OCI-LY7 (cell line): ENCODE measurements around the gene FAM120A.

Experiments used
- EZH2phosphoT487 ChIP-seq: fragments of 200-600 bp; sonication (generic); IDR thresholded peaks from 2 replicates; pipeline ENCODE4 v1.6.1; 2018; ENCODE audit warnings: low read depth, borderline replicate concordance, mild to moderate bottlenecking, mixed run types, antibody characterized with exemption, low read length, moderate library complexity, mixed read lengths
- TF ChIP-seq, protein P1 (sequence below): fragments of 200-600 bp; sonication (generic); conservative IDR thresholded peaks from 2 replicates; pipeline ENCODE4 v1.5.1; 2014; ENCODE audit warnings: mild to moderate bottlenecking, antibody characterized with exemption, low read length, moderate library complexity, mixed read lengths

DNA sequence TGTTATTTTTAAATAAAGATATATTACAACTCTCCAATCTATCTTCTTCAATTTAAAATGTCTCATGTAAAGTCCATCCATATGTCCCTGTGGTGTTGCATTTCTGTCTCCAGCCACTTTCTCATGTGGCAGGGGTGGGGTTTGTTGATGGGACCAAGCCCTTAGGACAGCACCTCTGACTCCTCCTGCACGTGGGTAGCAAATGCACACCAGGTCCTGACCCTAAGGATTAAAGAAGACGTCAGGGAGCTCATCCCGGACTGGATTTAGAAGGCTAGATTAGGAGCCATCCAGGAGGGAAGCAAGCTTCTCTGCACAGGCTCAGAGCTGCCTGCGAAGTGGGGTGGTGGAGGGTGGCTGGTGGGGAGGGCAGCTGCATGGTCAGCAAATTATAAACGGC lies 40.8 kb downstream of the FAM120A start:
- TF ChIP-seq, protein P1, sequence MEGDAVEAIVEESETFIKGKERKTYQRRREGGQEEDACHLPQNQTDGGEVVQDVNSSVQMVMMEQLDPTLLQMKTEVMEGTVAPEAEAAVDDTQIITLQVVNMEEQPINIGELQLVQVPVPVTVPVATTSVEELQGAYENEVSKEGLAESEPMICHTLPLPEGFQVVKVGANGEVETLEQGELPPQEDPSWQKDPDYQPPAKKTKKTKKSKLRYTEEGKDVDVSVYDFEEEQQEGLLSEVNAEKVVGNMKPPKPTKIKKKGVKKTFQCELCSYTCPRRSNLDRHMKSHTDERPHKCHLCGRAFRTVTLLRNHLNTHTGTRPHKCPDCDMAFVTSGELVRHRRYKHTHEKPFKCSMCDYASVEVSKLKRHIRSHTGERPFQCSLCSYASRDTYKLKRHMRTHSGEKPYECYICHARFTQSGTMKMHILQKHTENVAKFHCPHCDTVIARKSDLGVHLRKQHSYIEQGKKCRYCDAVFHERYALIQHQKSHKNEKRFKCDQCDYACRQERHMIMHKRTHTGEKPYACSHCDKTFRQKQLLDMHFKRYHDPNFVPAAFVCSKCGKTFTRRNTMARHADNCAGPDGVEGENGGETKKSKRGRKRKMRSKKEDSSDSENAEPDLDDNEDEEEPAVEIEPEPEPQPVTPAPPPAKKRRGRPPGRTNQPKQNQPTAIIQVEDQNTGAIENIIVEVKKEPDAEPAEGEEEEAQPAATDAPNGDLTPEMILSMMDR, result no peak
- no peak for TF ChIP-seq EZH2phosphoT487
